Heart left ventricle (tissue), 16 donors: ENCODE data around the gene KIF17. TPM values are rescaled to one million over a fixed set of nuclear protein-coding genes. Genes with fewer than 3 reads are reported as not detected.
"Not testable (repeated sequence)": the region's sequence is repeated elsewhere in the genome, so short reads cannot be mapped to it uniquely, and the experiment has no call there.

Experiments
- ATAC-seq, 4 donors: fragments of 200-7000 bp; cut with Tn5 transposase; one replicate each; pipeline ENCODE4 v1.9.1; 2020 to 2022; ENCODE audit warnings: moderate library complexity in 4 of 4, mild to moderate bottlenecking in 3 of 4, moderate number of reproducible peaks in 1 of 4
- DNase-seq, 5 donors: peaks; one replicate each; pipeline ENCODE4 v3.0.0-alpha.2; 2020
- H3K27ac ChIP-seq, 12 donors: fragments of 200-600 bp; sonication (generic) in 4 of 12; one replicate each; pipeline versions ENCODE4 v1.5.0 to v1.8.0; 2016 to 2022; ENCODE audit warnings: mild to moderate bottlenecking in 2 of 12
- H3K27me3 ChIP-seq, 9 donors: fragments of 200-600 bp; sonication (generic) in 2 of 9; one replicate each; pipeline versions ENCODE4 v1.5.1 to v1.8.0; 2016 to 2022; ENCODE audit warnings: mild to moderate bottlenecking in 3 of 9
- H3K36me3 ChIP-seq, 9 donors: fragments of 200-600 bp; sonication (generic) in 2 of 9; one replicate each; pipeline versions ENCODE4 v1.5.0 to v1.8.0; 2018 to 2022; ENCODE audit warnings: mild to moderate bottlenecking in 2 of 9
- H3K4me1 ChIP-seq, 12 donors: fragments of 200-600 bp; sonication (generic) in 4 of 12; one replicate each; pipeline versions ENCODE4 v1.5.0 to v1.8.0; 2016 to 2022; ENCODE audit warnings: mild to moderate bottlenecking in 3 of 12
- H3K4me3 ChIP-seq, 12 donors: fragments of 200-600 bp; sonication (generic) in 4 of 12; one replicate each; pipeline versions ENCODE4 v1.5.0 to v1.8.0; 2017 to 2022; ENCODE audit warnings: mild to moderate bottlenecking in 9 of 12, moderate library complexity in 4 of 12
- H3K9me3 ChIP-seq, 12 donors: fragments of 200-600 bp; sonication (generic) in 4 of 12; one replicate each; pipeline versions ENCODE4 v1.5.0 to v1.8.0; 2016 to 2022; ENCODE audit warnings: mild to moderate bottlenecking in 1 of 12
- POLR2A ChIP-seq, 2 donors: fragments of 450-650 bp; IDR thresholded peaks; one replicate each; pipeline ENCODE4 v1.6.1; 2017; ENCODE audit warnings: antibody characterized with exemption in 2 of 2, mild to moderate bottlenecking in 2 of 2, moderate library complexity in 2 of 2
- WGBS, 4 donors: extraction: QIAGEN DNeasy Blood & Tissue Kit in 2 of 4; methylation state at CpG; one replicate each; pipeline versions ENCODE4 v1.1.5 to v1.1.7; 2013 to 2018; 5-methylcytosine and 5-hydroxymethylcytosine counted together
- intact Hi-C, 10 donors: fragments of 100-400 bp; cut with DNase I; formaldehyde crosslinking; loops; one replicate each; pipeline versions ENCODE4 v1.11.1 to v1.14.2; 2022
- polyA plus RNA-seq, 2 donors: library from polyadenylated mRNA; stranded (reverse); fragments of 200-250 nt; gene quantifications; one replicate each; pipeline ENCODE4 v1.2.3, GENCODE V29; 2013
- total RNA-seq, 9 donors: library from RNA; depleted of rRNA in 2 of 9; stranded (reverse); fragments of >200 nt in 2 of 9; fragmentation: NEBNext Ultra II Directional in 3 of 9; extraction: Animal tissue kit (Norgen Biotek cat#: 25700) in 3 of 9; gene quantifications; one replicate each; pipeline versions ENCODE4 v1.1.0 to v1.2.4, GENCODE V29; 2016 to 2023
- TF ChIP-seq, protein P1 (sequence below), 12 donors: fragments of 200-600 bp; sonication (generic) in 4 of 12; IDR thresholded peaks; one replicate each; pipeline versions ENCODE4 v1.5.0 to v1.8.0; 2018 to 2022; ENCODE audit warnings: antibody characterized with exemption in 12 of 12, mild to moderate bottlenecking in 5 of 12
- donor health status: ischemic (EF 13 %, LVEDD 7.1; RV severe dilation, severe dysfunction).
- donor health status: healthy with polysubstance abuse.
- donor health status: DM: no; HTN: yes; CAD: no.
- donor health status: DM: no; HTN: no; CAD: no.
- donor health status: ischemic (EF 25% LVEDD 6.9; RV normal size, moderate dysfunction).
- donor health status: ischemic (EF 25% LVEDD 5.7; RV mildly dilated, moderate dysfunction).
- donor health status: healthy.
- donor health status: DM: yes; HTN: yes; CAD: no.
- donor health status: ischemic (EF 35%, LVEDD 5.7; RV mildly dilated, moderate dysfunction).
- donor health status: nonischemic (EF 11% LVEDD 7.7; RV severe dilation, severe dysfunction).
- donor health status: DM: yes; HTN: yes; CAD: no.
- donor health status: PGD.
- donor health status: ischemic (EF 29% LVEDD 5.4; RV normal size, mild dysfunction).
- donor health status: nonischemic (EF 23%, LVEDD 6.1; RV moderate dilation, normal function).

Gene KIF17
- total and polyA plus RNA-seq, 11 donors, result 1.6 to 9.3 (median 3.4) TPM

DNA sequence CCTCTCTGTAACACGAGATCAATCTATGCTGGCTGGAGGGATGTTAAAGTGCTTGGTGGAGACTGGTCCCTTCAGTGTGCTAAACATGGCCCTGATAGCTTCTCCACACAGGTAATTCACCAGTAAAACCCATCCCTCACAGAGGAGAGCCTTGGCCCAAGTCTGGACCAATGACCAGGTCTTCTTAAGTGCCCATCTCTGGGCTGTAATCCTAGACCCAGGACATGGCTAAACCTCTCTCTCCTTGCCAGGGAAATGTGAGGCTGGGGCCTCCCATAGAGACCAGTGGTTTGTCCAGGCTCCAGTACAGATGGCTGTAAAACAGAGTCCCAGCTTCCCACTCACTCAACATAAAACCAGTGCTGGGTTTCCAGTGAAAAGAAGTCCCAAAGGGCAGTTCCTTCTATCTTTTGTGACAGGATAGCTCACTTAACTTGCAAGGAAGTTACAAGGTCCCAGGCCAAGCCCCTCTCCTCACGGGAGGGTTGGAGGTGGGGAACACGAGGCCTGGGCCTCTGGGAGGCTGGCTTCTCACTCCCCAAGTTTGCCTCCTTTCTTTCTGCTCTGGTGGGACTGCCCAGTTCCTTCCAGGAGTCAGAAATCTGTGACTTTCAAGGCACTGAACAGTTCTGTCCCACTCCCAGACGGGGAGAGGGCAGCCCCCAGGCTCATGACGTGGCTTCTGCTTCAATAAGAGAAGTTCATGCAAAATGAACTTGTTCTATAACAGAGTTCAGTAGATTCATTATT is 2.2 kb upstream of the KIF17 start:
- Histone ChIP-seq H3K27ac (no peak overlapping the region), H3K27me3 (peaks cover 0 to 28% (median 13%) of the 10 kb centered on the region in 9 donors), H3K4me3 (no peak overlapping the region), H3K4me1 (peaks cover 0 to 13% (median 5%) of the 10 kb centered on the region in 12 donors), H3K36me3 (no peaks in the 10 kb centered on the region), H3K9me3 (no peaks in the 10 kb centered on the region)
- TF ChIP-seq, protein P1, sequence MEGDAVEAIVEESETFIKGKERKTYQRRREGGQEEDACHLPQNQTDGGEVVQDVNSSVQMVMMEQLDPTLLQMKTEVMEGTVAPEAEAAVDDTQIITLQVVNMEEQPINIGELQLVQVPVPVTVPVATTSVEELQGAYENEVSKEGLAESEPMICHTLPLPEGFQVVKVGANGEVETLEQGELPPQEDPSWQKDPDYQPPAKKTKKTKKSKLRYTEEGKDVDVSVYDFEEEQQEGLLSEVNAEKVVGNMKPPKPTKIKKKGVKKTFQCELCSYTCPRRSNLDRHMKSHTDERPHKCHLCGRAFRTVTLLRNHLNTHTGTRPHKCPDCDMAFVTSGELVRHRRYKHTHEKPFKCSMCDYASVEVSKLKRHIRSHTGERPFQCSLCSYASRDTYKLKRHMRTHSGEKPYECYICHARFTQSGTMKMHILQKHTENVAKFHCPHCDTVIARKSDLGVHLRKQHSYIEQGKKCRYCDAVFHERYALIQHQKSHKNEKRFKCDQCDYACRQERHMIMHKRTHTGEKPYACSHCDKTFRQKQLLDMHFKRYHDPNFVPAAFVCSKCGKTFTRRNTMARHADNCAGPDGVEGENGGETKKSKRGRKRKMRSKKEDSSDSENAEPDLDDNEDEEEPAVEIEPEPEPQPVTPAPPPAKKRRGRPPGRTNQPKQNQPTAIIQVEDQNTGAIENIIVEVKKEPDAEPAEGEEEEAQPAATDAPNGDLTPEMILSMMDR (IDR thresholded peaks at IDR 0.05), result no peak
- TF ChIP-seq POLR2A (IDR thresholded peaks at IDR 0.05), result no peak
- intact Hi-C loops, result loop anchor here in 1 of 10 donors (10.0 kb wide), 1 partner anchor 205 kb away; no protein-coding TSS in a partner anchor
- 76 to 88% (median 82%) methylated on average over 5 of the region's 5 CpGs for WGBS, 4 donors
- no peak for DNase-seq
- no peak for ATAC-seq

DNA sequence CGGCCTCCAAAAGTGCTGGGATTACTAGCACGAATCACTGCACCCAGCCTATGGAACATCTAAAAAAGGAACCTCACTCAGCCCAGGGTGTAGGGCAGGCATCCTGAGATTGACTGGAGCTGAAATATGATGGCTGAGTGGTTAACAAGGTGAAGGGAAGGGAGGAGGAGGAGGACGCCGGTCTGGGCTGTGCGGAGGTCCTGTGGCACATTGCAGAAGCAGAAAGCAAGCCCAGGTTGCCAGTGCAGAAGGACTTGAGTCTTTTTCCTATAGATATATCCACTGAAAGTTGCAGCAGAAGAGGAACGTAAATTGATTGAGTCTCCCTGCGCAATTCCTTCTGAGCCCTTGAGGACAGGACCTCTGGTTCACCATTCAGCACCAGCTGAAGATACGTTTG is 1.5 kb upstream of the KIF17 start:
- DNase-seq, result peak in 1 of 5 donors; percentile 20
- ATAC-seq, result no peak
- WGBS, 4 donors, result 89 to 93% (median 91%) methylated on average over 8 of the region's 8 CpGs
- TF ChIP-seq, protein P1 (IDR thresholded peaks at IDR 0.05), result no peak
- no peak for TF ChIP-seq POLR2A (IDR thresholded peaks at IDR 0.05)
- H3K27me3 ChIP-seq, result peaks cover 0 to 29% (median 13%) of the 10 kb centered on the region in 9 donors
- no peak overlapping the region for H3K4me3 ChIP-seq
- no peak overlapping the region for H3K27ac ChIP-seq
- H3K36me3 ChIP-seq, result no peaks in the 10 kb centered on the region
- intact Hi-C loops, result no loop called here
- H3K4me1 ChIP-seq, result peaks cover 0 to 13% (median 5%) of the 10 kb centered on the region in 12 donors
- no peaks in the 10 kb centered on the region for H3K9me3 ChIP-seq

DNA sequence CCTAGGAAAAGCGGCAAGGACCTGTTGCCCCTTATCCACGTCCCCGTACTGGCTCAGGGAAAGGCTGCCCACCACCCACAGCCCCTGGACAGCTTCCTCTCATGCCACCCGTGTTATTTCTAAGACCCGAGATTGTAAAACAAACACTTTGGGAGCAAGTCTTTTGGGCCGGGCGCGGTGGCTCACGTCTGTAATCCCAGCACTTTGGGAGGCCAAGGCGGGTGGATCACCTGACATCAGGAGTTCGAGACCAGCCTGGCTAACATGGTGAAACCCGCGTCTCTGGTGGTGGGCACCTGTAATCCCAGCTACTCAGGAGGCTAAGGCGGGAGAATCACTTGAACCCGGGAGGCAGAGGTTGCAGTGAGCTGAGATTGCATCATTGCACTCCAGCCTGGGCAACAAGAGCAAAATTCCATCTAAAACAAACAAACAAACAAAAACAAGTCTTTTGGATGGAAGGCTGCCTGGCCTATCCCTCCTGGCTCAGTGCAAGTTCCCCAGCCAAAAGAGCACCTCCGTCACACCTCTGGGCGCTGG is 606 bp upstream of the KIF17 start:
- Histone ChIP-seq H3K27me3 (peaks cover 0 to 29% (median 13%) of the 10 kb centered on the region in 9 donors), H3K4me1 (peaks cover 0 to 13% (median 5%) of the 10 kb centered on the region in 12 donors), H3K4me3 (peak overlapping the region in 11 of 12 donors; percentile 11 to 64 (median 44))
- DNase-seq, result peak in 1 of 5 donors; percentile 32
- H3K9me3 ChIP-seq, H3K36me3 ChIP-seq, intact Hi-C loops, H3K27ac ChIP-seq, ATAC-seq: not testable (repeated sequence)
- 63 to 84% (median 68%) methylated on average over 11 to 17 of the region's 17 CpGs for WGBS, 4 donors

DNA sequence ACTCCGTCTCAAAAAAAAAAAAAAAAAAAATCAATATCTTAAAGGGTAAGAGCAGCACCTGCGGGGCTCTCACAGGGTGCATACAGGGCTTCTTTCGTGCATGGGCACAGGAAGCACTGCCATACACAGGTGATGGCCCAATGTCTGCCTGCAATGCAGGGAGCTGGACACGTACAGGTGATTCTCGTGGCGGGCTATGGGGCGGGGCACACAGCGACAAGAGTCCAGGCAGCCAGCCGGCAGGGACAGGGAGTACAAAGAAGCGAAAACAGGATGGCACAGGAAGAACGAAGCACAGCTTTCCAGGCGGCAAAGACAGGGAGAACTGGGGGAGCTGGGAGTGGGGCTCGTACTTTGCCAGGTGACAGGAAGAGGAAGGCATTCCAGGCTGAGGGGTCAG is 1.6 kb downstream of the KIF17 start:
- Histone ChIP-seq H3K27ac (no peak overlapping the region), H3K9me3 (no peaks in the 10 kb centered on the region), H3K36me3 (no peaks in the 10 kb centered on the region), H3K4me1 (peaks cover 0 to 13% (median 5%) of the 10 kb centered on the region in 12 donors), H3K4me3 (no peak overlapping the region), H3K27me3 (peaks cover 0 to 38% (median 13%) of the 10 kb centered on the region in 9 donors)
- no peak for TF ChIP-seq POLR2A (IDR thresholded peaks at IDR 0.05)
- TF ChIP-seq, protein P1 (IDR thresholded peaks at IDR 0.05), result no peak
- no peak for ATAC-seq
- 84 to 86% (median 86%) methylated on average over 13 of the region's 13 CpGs for WGBS, 4 donors
- peak in 1 of 5 donors; percentile 56 for DNase-seq
- intact Hi-C loops, result no loop called here
